Measurements from ENCODE around the gene HAUS7.

- no peak for TF ChIP-seq CTCF (tag by site-specific recombination; IDR thresholded peaks at IDR 0.05)
- no peak for TF ChIP-seq ZNF561 (tag by site-specific recombination; IDR thresholded peaks at IDR 0.05; ENCODE audit: borderline replicate concordance)
- TF ChIP-seq ZNF776 (tag by site-specific recombination; IDR thresholded peaks at IDR 0.05; ENCODE audit: borderline replicate concordance) = no peak
- no peak for TF ChIP-seq ZNF580 (tag by site-specific recombination; IDR thresholded peaks at IDR 0.05)
Observed at GRCh38 chrX:153504445-153505016, 34.2 kb upstream of the HAUS7 start.

Measured in HEK293 (cell line).